ENCODE results near the gene NGB. TPM values are rescaled to one million over a fixed set of nuclear protein-coding genes. Genes with fewer than 3 reads are reported as not detected.
"Not testable (repeated sequence)": the region's sequence is repeated elsewhere in the genome, so short reads cannot be mapped to it uniquely, and the experiment has no call there.

The NGB gene, protein sequence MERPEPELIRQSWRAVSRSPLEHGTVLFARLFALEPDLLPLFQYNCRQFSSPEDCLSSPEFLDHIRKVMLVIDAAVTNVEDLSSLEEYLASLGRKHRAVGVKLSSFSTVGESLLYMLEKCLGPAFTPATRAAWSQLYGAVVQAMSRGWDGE
- total RNA-seq: 1 to 10 TPM in 1 of 4 donors, under 1 TPM in 1, not detected in 2; 0.64 to 1.4 TPM

DNA sequence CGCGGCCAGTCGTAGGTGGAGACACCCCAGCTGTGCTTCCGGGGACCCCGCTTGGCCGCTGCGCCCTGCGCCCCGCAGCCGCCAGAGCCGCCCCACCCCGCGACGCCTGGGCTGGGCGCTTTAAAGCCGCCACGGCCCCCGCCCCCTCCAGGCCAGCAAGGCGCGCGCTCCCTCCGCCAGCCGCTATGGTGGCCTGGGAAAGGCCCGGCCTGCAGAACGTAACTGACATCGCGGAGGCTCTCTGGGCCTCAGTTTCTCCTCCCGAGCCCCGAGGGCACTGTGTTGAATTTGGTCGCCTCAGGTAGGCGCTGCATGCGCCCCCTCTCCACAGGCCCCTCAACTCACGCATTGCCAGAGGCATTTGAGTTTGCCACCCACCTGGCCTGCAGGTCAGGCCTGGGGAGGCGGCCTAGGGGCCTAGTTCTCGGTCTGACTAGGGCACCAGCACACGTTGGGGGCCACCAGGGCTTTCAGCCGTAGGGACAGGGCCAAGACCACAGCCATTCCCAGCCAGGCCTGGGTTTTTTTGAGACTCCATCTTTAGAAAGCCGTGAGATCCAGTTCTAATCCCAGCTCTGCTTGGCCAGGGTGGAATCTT, at the start of gene NGB:
TSS of gene NGB (minus strand) at position 94 of the 598 bp plus-strand sequence. CDS start 269 bp downstream, outside the sequence.
- intact Hi-C loops (cut with DNase I; ENCODE audit: low total_unique reads): no loop called here
- 31 to 50% methylated on average over 1 to 10 of the region's 38 CpGs for WGBS, 2 donors (ENCODE audit: low coverage in 1 of 2)
- no peaks in the 10 kb centered on the region for H3K36me3 ChIP-seq
- peaks cover 0 to 6% (median 2%) of the 10 kb centered on the region in 4 donors for H3K4me1 ChIP-seq
- H3K9me3 ChIP-seq: peaks cover 0 to 3% of the 10 kb centered on the region in 2 donors
- no peak within 1 kb of the TSS for H3K27ac ChIP-seq
- H3K4me3 ChIP-seq: no peak within 1 kb of the TSS
- in situ Hi-C loops (cut with MboI; ENCODE audit: low pct_ligation_motif_present in 1 of 4, low pct_unique_long_range_greater_than_20kb in 1 of 4, low sequenced_read_pairs in 3 of 4): no loop called here
- TF ChIP-seq POLR2A (IDR thresholded peaks at IDR 0.05) (no peak), EP300 (IDR thresholded peaks at IDR 0.05; ENCODE audit: low read depth) (no peak), POLR2AphosphoS5 (IDR thresholded peaks at IDR 0.05) (no peak)
- TF ChIP-seq, protein P1, sequence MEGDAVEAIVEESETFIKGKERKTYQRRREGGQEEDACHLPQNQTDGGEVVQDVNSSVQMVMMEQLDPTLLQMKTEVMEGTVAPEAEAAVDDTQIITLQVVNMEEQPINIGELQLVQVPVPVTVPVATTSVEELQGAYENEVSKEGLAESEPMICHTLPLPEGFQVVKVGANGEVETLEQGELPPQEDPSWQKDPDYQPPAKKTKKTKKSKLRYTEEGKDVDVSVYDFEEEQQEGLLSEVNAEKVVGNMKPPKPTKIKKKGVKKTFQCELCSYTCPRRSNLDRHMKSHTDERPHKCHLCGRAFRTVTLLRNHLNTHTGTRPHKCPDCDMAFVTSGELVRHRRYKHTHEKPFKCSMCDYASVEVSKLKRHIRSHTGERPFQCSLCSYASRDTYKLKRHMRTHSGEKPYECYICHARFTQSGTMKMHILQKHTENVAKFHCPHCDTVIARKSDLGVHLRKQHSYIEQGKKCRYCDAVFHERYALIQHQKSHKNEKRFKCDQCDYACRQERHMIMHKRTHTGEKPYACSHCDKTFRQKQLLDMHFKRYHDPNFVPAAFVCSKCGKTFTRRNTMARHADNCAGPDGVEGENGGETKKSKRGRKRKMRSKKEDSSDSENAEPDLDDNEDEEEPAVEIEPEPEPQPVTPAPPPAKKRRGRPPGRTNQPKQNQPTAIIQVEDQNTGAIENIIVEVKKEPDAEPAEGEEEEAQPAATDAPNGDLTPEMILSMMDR (IDR thresholded peaks at IDR 0.05): no peak
- DNase-seq: no peak
- H3K27me3 ChIP-seq: peaks cover 49% of the 10 kb centered on the region

DNA sequence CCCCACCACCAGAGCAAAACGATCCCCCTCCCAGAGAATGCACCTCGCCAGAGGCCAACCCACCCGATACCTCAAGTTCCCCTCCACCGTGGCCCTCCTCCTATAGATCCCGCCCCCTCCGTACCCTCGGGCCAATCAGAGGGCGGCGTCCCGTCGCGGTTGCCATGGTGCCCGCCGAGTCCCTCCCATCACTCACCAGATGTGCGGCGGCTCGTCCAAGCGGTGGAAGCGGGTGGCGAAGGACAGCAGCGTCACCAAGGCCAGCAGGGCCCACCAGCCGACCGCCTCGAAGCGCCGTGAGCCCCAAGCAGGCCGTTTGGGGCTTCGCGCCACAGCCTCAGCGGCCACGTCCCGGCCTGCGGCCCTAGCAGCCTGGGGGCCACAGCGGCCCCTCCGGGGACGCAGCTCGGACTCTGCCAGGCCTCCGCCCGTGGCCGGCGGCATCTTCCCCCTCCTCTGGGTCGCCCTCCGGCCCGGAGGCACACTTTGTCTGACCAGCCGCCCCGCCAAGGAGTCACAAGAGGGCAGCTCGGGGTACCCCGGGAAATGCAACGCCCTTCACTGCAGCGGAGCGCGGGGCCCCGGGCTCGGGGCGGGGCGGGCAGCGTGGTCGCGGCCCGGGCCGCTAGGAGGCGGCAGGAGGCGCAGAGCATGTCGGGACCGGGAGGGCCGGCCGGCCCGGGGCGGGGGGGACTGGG, 49.4 kb upstream of the NGB start, which contains the start of gene POMT2:
TSS of gene POMT2 (minus strand) at position 646 of the 698 bp plus-strand sequence. CDS start at position 444, 202 bp downstream.
- intact Hi-C loops (cut with DNase I; ENCODE audit: low total_unique reads): no loop called here
- in situ Hi-C loops (cut with MboI; ENCODE audit: low pct_ligation_motif_present in 1 of 4, low pct_unique_long_range_greater_than_20kb in 1 of 4, low sequenced_read_pairs in 3 of 4): loop anchor here in 2 of 4 donors (10.0 to 25.0 kb wide), 4 partner anchors 134 to 433 kb away; partner anchors contain the start of genes AHSA1 (in 1 of the 2), VIPAS39 (in 1 of the 2) and ZDHHC22 (in 1 of the 2)

DNA sequence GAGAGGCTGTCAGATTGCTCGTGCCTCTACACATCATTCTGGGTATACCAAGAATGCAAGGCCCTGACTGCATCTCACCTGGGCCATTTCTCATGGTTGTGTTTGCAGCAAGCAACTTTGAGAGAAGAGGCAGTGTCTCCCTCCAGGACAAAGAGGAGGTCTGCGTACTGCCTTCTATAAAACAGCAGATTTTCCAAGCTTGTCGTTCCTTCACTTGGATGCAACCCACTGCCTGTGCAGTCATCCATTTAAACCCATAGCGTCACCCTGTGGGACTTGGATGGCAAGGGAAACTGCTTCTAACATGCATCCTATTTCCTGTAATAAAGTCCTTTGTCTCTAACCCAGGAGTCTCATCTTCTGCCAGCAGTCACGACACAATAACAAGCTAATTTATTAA, 48.4 kb upstream of the NGB start:
- TF ChIP-seq EP300 (IDR thresholded peaks at IDR 0.05; ENCODE audit: low read depth): no peak
- TF ChIP-seq, protein P1 (IDR thresholded peaks at IDR 0.05): no peak
- no peak for TF ChIP-seq POLR2AphosphoS5 (IDR thresholded peaks at IDR 0.05)
- no peak for TF ChIP-seq POLR2A (IDR thresholded peaks at IDR 0.05)
- H3K4me3 ChIP-seq: no peak overlapping the region
- WGBS, 2 donors (ENCODE audit: low coverage in 1 of 2): 44 to 63% methylated on average over 2 to 5 of the region's 5 CpGs
- H3K4me1 ChIP-seq: peaks cover 11 to 40% (median 28%) of the 10 kb centered on the region in 4 donors
- no peaks in the 10 kb centered on the region for H3K27me3 ChIP-seq
- intact Hi-C loops (cut with DNase I; ENCODE audit: low total_unique reads) (loop anchor here (5.0 kb wide), 1 partner anchor 167 kb away; no protein-coding TSS in a partner anchor), in situ Hi-C loops (cut with MboI; ENCODE audit: low pct_ligation_motif_present in 1 of 4, low pct_unique_long_range_greater_than_20kb in 1 of 4, low sequenced_read_pairs in 3 of 4) (loop anchor here in 2 of 4 donors (10.0 to 25.0 kb wide), 4 partner anchors 175 to 432 kb away; partner anchors contain the start of gene ZDHHC22 (in 2 of the 2))
- peak overlapping the region in 2 of 4 donors; percentile 97 to 99 for H3K27ac ChIP-seq
- no peaks in the 10 kb centered on the region for H3K36me3 ChIP-seq
- DNase-seq: no peak
- H3K9me3 ChIP-seq: no peaks in the 10 kb centered on the region

More for the DNA sequence above, 49.4 kb upstream of the NGB start, which contains the start of gene POMT2:
- Histone ChIP-seq H3K36me3 (no peaks in the 10 kb centered on the region), H3K27ac (peak within 1 kb of the TSS; percentile 92 to 99 (median 98)), H3K4me3 (peak within 1 kb of the TSS; percentile 83 to 90 (median 88)), H3K4me1 (peaks cover 5 to 30% (median 21%) of the 10 kb centered on the region in 4 donors), H3K27me3 (no peaks in the 10 kb centered on the region), H3K9me3 (no peaks in the 10 kb centered on the region)
- TF ChIP-seq, protein P1 (IDR thresholded peaks at IDR 0.05): peak; percentile 47 to 76 (median 50)
- TF ChIP-seq POLR2AphosphoS5 (IDR thresholded peaks at IDR 0.05) (peak; percentile 69 to 84 (median 75)), EP300 (IDR thresholded peaks at IDR 0.05; ENCODE audit: low read depth) (no peak), POLR2A (IDR thresholded peaks at IDR 0.05) (peak; percentile 40)
- WGBS, 2 donors (ENCODE audit: low coverage in 1 of 2): 0% methylated on average over 46 of the region's 69 CpGs; no CpG with 5 or more reads in 1 of the 2 donors
- peak; percentile 95 for DNase-seq

DNA sequence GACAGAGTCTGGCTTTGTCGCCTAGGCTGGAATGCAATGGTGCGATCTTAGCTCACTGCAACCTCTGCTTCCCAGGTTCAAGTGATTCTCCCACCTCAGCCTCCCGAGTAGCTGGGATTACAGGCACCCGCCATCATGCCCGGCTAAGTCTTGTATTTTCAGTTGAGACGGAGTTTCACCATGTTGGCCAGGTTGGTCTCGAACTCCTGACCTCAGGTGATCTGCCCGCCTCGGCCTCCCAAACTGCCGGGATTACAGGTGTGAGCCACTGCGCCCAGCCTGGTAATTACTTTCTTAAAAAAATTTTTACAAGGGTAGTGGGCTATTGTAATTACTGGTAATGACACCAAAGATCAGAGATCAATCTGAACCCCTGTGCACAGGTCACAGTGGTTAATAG, 47.8 kb upstream of the NGB start:
- H3K9me3 ChIP-seq, DNase-seq, H3K27ac ChIP-seq, H3K4me3 ChIP-seq, H3K27me3 ChIP-seq, H3K36me3 ChIP-seq: not testable (repeated sequence)
- peaks cover 11 to 47% (median 33%) of the 10 kb centered on the region in 4 donors for H3K4me1 ChIP-seq
- in situ Hi-C loops (cut with MboI; ENCODE audit: low pct_ligation_motif_present in 1 of 4, low pct_unique_long_range_greater_than_20kb in 1 of 4, low sequenced_read_pairs in 3 of 4): loop anchor here in 2 of 4 donors (10.0 to 25.0 kb wide), 4 partner anchors 174 to 431 kb away; partner anchors contain the start of gene ZDHHC22 (in 2 of the 2)
- intact Hi-C loops (cut with DNase I; ENCODE audit: low total_unique reads): loop anchor here (5.0 kb wide), 1 partner anchor 166 kb away; no protein-coding TSS in a partner anchor
- WGBS, 2 donors (ENCODE audit: low coverage in 1 of 2): 92% methylated on average over 11 of the region's 11 CpGs; no CpG with 5 or more reads in 1 of the 2 donors

All from transverse colon (tissue), 4 donors.